Activated T-cell treated with anti-CD3 and anti-CD28 coated beads, Interleukin-2, amount 50 U/mL, for 48 hours (primary cell): ENCODE measurements around the gene BICC1.

Experiments
- DNase-seq, 2 experiments: peaks; one replicate each; pipeline ENCODE4 v3.0.0-alpha.2; 2020

The BICC1 gene

GRCh38 chr10:58512491-58513187 is at the start of gene BICC1:
Gene BICC1, plus strand, starts transcription at chr10:58512872. Its CDS starts 272 bp downstream, at chr10:58513144.
- DNase-seq, result peak; percentile 18 to 32

- no peak for DNase-seq
These were observed 47.7 kb upstream of the BICC1 start for GRCh38 chr10:58464956-58465355.

- DNase-seq, result no peak
These were observed 47.0 kb upstream of the BICC1 start for GRCh38 chr10:58465629-58466028.

- DNase-seq, result no peak
These were observed 44.6 kb upstream of the BICC1 start for GRCh38 chr10:58467931-58468635.

- no peak for DNase-seq
These were observed 38.7 kb upstream of the BICC1 start for GRCh38 chr10:58473976-58474375.

- no peak for DNase-seq
These were observed 37.1 kb upstream of the BICC1 start for GRCh38 chr10:58475322-58476277.

- no peak for DNase-seq
These were observed 35.5 kb upstream of the BICC1 start for GRCh38 chr10:58477122-58477521.

- DNase-seq, result no peak
These were observed 34.8 kb upstream of the BICC1 start for GRCh38 chr10:58477902-58478301.

- no peak for DNase-seq
These were observed 33.6 kb upstream of the BICC1 start for GRCh38 chr10:58479045-58479444.

- no peak for DNase-seq
These were observed 32.4 kb upstream of the BICC1 start for GRCh38 chr10:58480321-58480720.

- no peak for DNase-seq
These were observed 31.0 kb upstream of the BICC1 start for GRCh38 chr10:58481569-58482109.

GRCh38 chr10:58486821-58487220 is 25.9 kb upstream of the BICC1 start:
- no peak for DNase-seq

- no peak for DNase-seq
These were observed 23.8 kb upstream of the BICC1 start for GRCh38 chr10:58488921-58489320.

- no peak for DNase-seq
These were observed 9.7 kb upstream of the BICC1 start for GRCh38 chr10:58502956-58503355.

- DNase-seq, result no peak
These were observed 4.4 kb upstream of the BICC1 start for GRCh38 chr10:58508316-58508715.

GRCh38 chr10:58511765-58512490 is 744 bp upstream of the BICC1 start:
- DNase-seq, result no peak

- peak; percentile 24 to 25 for DNase-seq
These were observed 777 bp downstream of the BICC1 start for GRCh38 chr10:58513188-58514110.

- DNase-seq, result no peak
These were observed 1.6 kb downstream of the BICC1 start for GRCh38 chr10:58514111-58514770.

GRCh38 chr10:58515291-58515941 is 2.7 kb downstream of the BICC1 start:
- DNase-seq, result no peak

- no peak for DNase-seq
These were observed 3.4 kb downstream of the BICC1 start for GRCh38 chr10:58516119-58516518.
